Measurements from ENCODE around the gene KCNK5. TPM values are rescaled to one million over a fixed set of nuclear protein-coding genes. Genes with fewer than 3 reads are reported as not detected.
A peak's percentile ranks its signal among the peaks of the same experiment; 100 is the strongest.

Gene KCNK5
- total and polyA plus RNA-seq, 2 of the 8 experiments (the other 6 are each of a cell fraction or from before 2014, with no cell fraction given), result 20.9 to 44.3 TPM

DNA sequence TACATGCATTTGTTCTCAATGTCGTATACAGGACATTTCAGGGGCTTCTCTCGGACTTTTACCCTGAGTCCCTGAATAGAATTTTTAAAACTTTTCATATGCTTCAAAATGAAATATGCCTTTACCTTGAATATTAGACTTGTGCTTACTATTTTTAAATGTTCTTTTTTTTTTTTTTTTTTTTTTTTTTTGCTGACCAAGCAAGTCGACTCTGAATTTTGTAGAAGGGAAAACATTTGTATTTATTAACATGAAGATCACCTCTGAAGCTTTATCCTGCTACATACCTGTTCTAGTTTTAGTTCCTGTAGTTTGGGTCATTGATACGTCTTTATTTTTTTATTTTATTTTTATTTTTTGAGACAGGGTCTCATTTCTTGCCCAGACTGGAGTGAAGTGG is 74.6 kb downstream of the KCNK5 start:
- no peak overlapping the region for H2BK12ac ChIP-seq (ENCODE audit: low read depth, low read length)
- no peaks in the 10 kb centered on the region for H4K20me1 ChIP-seq (replicated peaks in 1 of 2; ENCODE audit: control insufficient read depth in 1 of 2, insufficient read depth in 2 of 2, low read length in 2 of 2)
- no peaks in the 10 kb centered on the region for H3K27me3 ChIP-seq (replicated peaks in 1 of 4; ENCODE audit: control insufficient read depth in 3 of 4, extremely low read depth in 1 of 4, insufficient read depth in 3 of 4, low read length in 3 of 4)
- H3K23me2 ChIP-seq (ENCODE audit: low read depth, low read length), result no peaks in the 10 kb centered on the region
- H2AK5ac ChIP-seq (ENCODE audit: low read depth, low read length), result no peak overlapping the region
- H3K4me1 ChIP-seq (replicated peaks in 1 of 4; ENCODE audit: control insufficient read depth in 3 of 4, insufficient read depth in 4 of 4, low read length in 3 of 4), result no peaks in the 10 kb centered on the region
- no peaks in the 10 kb centered on the region for H3K79me2 ChIP-seq (ENCODE audit: control insufficient read depth in 1 of 2, insufficient read depth in 2 of 2, low read length in 2 of 2)
- H4K5ac ChIP-seq (ENCODE audit: insufficient read length, low read depth, low read length), result no peak overlapping the region
- no peak overlapping the region for H2BK5ac ChIP-seq (ENCODE audit: low read depth, low read length)
- no peak overlapping the region for H2BK20ac ChIP-seq (ENCODE audit: low read length)
- H2BK120ac ChIP-seq (replicated peaks; ENCODE audit: low read depth, low read length), result no peak overlapping the region
- no peak overlapping the region for H3K4ac ChIP-seq (replicated peaks; ENCODE audit: insufficient read length, low read depth, low read length)
- TF ChIP-seq SIN3A (conservative IDR thresholded peaks at IDR 0.05 in 1 of 2, IDR thresholded peaks at IDR 0.05 in 1 of 2; ENCODE audit: low read depth in 1 of 2, low read length in 2 of 2), result no peak
- TF ChIP-seq MAFK (IDR thresholded peaks at IDR 0.05; ENCODE audit: low read depth, low read length), result peak; percentile 57; the same call in 1 of the 2 replicates
- no peak overlapping the region for H4K91ac ChIP-seq (replicated peaks; ENCODE audit: insufficient read length, low read length)
- H3K18ac ChIP-seq (ENCODE audit: extremely low read depth, low read length), result no peak overlapping the region
- no peak overlapping the region for H3K4me3 ChIP-seq (ENCODE audit: extremely low read depth in 1 of 4, insufficient read depth in 2 of 4, low read depth in 3 of 4, low read length in 4 of 4)
- FAIRE-seq (no peak), DNase-seq (ENCODE audit: low read depth in 1 of 2, low spot score in 2 of 2) (no peak)
- H2AFZ ChIP-seq (ENCODE audit: low read length), result no peak overlapping the region
- H4K8ac ChIP-seq (ENCODE audit: extremely low read depth, insufficient read depth, low read length), result no peak overlapping the region
- CTCF ChIA-PET (ENCODE audit: partially characterized antibody), result interaction anchor here (3.4 to 7.2 kb wide), 2 partner anchors 152 to 157 kb away, joined by 15 to 145 read pairs; no protein-coding TSS in a partner anchor
- 85% methylated on average over 4 of the region's 4 CpGs; no CpG with 5 or more reads in 1 of the 2 experiments for WGBS, 2 experiments (ENCODE audit: extremely low coverage in 1 of 2, insufficient coverage in 1 of 2, insufficient read length in 1 of 2, insufficient replicate concordance in 2 of 2, low coverage in 1 of 2, low lambda C conversion rate in 2 of 2, missing lambda C conversion rate in 1 of 2)
- H3K9me3 ChIP-seq (ENCODE audit: insufficient read depth in 2 of 2, low read depth in 1 of 2, low read length in 1 of 2), result peaks cover 0 to 5% of the 10 kb centered on the region in 2 experiments; a peak in 1 of 4 replicates
- no peaks in the 10 kb centered on the region for H3K36me3 ChIP-seq (ENCODE audit: control insufficient read depth in 2 of 4, insufficient read depth in 4 of 4, low read length in 3 of 4)
- H3K4me2 ChIP-seq (ENCODE audit: insufficient read depth in 1 of 2, low read depth in 2 of 2, low read length in 2 of 2), result no peak overlapping the region
- H3K79me1 ChIP-seq (ENCODE audit: low read depth, low read length), result no peaks in the 10 kb centered on the region
- no peak overlapping the region for H3K27ac ChIP-seq (ENCODE audit: low read depth, low read length)
- POLR2A ChIA-PET (ENCODE audit: partially characterized antibody), result no interaction called here
- no peak overlapping the region for H3K14ac ChIP-seq (ENCODE audit: insufficient read length)
- H2BK15ac ChIP-seq (ENCODE audit: low read length), result no peak overlapping the region
- H3K56ac ChIP-seq (replicated peaks; ENCODE audit: insufficient read length, low read depth, low read length), result no peak overlapping the region
- no peak overlapping the region for H3K9ac ChIP-seq (replicated peaks in 1 of 4; ENCODE audit: extremely low read depth in 1 of 4, low read depth in 3 of 4, low read length in 3 of 4)
- H3K23ac ChIP-seq (ENCODE audit: insufficient read length), result no peak overlapping the region
